ENCODE results near the gene ZNF729.

- TF ChIP-seq REST (IDR thresholded peaks at IDR 0.05; ENCODE audit: insufficient read depth in 1 of 2, low read depth in 2 of 2, low read length in 1 of 2) (no peak), POLR2AphosphoS5 (IDR thresholded peaks at IDR 0.05; ENCODE audit: low read depth, low read length) (no peak), SIN3A (IDR thresholded peaks at IDR 0.05; ENCODE audit: borderline replicate concordance, insufficient read depth, low read depth, low read length) (no peak)
- TF ChIP-seq, protein P1, sequence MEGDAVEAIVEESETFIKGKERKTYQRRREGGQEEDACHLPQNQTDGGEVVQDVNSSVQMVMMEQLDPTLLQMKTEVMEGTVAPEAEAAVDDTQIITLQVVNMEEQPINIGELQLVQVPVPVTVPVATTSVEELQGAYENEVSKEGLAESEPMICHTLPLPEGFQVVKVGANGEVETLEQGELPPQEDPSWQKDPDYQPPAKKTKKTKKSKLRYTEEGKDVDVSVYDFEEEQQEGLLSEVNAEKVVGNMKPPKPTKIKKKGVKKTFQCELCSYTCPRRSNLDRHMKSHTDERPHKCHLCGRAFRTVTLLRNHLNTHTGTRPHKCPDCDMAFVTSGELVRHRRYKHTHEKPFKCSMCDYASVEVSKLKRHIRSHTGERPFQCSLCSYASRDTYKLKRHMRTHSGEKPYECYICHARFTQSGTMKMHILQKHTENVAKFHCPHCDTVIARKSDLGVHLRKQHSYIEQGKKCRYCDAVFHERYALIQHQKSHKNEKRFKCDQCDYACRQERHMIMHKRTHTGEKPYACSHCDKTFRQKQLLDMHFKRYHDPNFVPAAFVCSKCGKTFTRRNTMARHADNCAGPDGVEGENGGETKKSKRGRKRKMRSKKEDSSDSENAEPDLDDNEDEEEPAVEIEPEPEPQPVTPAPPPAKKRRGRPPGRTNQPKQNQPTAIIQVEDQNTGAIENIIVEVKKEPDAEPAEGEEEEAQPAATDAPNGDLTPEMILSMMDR (IDR thresholded peaks at IDR 0.05): no peak
Measured at GRCh38 chr19:22256856-22257255, 29.4 kb upstream of the ZNF729 start.

Data from Panc1 (cell line).